ENCODE measurements around the gene UBAC2.

UBAC2 gene

GRCh38 chr13:99182439-99182838, 18.2 kb upstream of the UBAC2 start:
- no peak overlapping the region for H2AFZ ChIP-seq (ENCODE audit: low read length)
- peaks cover 18% of the 10 kb centered on the region for H3K9me3 ChIP-seq (ENCODE audit: low read length)
- H3K27ac ChIP-seq (ENCODE audit: low read depth, low read length, poor library complexity, severe bottlenecking) = no peak overlapping the region
- no peak overlapping the region for H3K4me2 ChIP-seq (ENCODE audit: low read length)
- H3K27me3 ChIP-seq (ENCODE audit: insufficient read depth, low read length) = peaks cover 4% of the 10 kb centered on the region; the same call in 1 of the 2 replicates
- no peaks in the 10 kb centered on the region for H4K20me1 ChIP-seq (ENCODE audit: insufficient read depth, low read length)
- no peak overlapping the region for H3K9ac ChIP-seq (ENCODE audit: low read length)
- TF ChIP-seq EZH2 (IDR thresholded peaks at IDR 0.05; ENCODE audit: borderline replicate concordance, low read length) = no peak
- H3K4me1 ChIP-seq (ENCODE audit: insufficient read depth, low read length, severe bottlenecking) = no peaks in the 10 kb centered on the region
- no peak overlapping the region for H3K4me3 ChIP-seq (ENCODE audit: low read depth, low read length, poor library complexity, severe bottlenecking)
- H3F3A ChIP-seq (ENCODE audit: insufficient read depth, low read length) = no peaks in the 10 kb centered on the region
- no peaks in the 10 kb centered on the region for H3K79me2 ChIP-seq (ENCODE audit: insufficient read depth, low read length)
- H3K36me3 ChIP-seq (ENCODE audit: insufficient read depth, low read length) = no peaks in the 10 kb centered on the region; the same call in 1 of the 2 replicates
- no peaks in the 10 kb centered on the region for H3K9me2 ChIP-seq (ENCODE audit: low read depth, low read length)

GRCh38 chr13:99185606-99186005, 15.0 kb upstream of the UBAC2 start:
- no peak overlapping the region for H2AFZ ChIP-seq (ENCODE audit: low read length)
- H3K27ac ChIP-seq (ENCODE audit: low read depth, low read length, poor library complexity, severe bottlenecking) = no peak overlapping the region
- no peaks in the 10 kb centered on the region; the same call in 1 of the 2 replicates for H3K36me3 ChIP-seq (ENCODE audit: insufficient read depth, low read length)
- H3K4me1 ChIP-seq (ENCODE audit: insufficient read depth, low read length, severe bottlenecking) = no peaks in the 10 kb centered on the region
- TF ChIP-seq EZH2 (IDR thresholded peaks at IDR 0.05; ENCODE audit: borderline replicate concordance, low read length) = no peak
- TF ChIP-seq, protein P1, sequence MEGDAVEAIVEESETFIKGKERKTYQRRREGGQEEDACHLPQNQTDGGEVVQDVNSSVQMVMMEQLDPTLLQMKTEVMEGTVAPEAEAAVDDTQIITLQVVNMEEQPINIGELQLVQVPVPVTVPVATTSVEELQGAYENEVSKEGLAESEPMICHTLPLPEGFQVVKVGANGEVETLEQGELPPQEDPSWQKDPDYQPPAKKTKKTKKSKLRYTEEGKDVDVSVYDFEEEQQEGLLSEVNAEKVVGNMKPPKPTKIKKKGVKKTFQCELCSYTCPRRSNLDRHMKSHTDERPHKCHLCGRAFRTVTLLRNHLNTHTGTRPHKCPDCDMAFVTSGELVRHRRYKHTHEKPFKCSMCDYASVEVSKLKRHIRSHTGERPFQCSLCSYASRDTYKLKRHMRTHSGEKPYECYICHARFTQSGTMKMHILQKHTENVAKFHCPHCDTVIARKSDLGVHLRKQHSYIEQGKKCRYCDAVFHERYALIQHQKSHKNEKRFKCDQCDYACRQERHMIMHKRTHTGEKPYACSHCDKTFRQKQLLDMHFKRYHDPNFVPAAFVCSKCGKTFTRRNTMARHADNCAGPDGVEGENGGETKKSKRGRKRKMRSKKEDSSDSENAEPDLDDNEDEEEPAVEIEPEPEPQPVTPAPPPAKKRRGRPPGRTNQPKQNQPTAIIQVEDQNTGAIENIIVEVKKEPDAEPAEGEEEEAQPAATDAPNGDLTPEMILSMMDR (IDR thresholded peaks at IDR 0.05; ENCODE audit: low read length) = no peak
- no peaks in the 10 kb centered on the region for H4K20me1 ChIP-seq (ENCODE audit: insufficient read depth, low read length)
- no peak overlapping the region for H3K4me2 ChIP-seq (ENCODE audit: low read length)
- peaks cover 18% of the 10 kb centered on the region for H3K9me3 ChIP-seq (ENCODE audit: low read length)
- H3K4me3 ChIP-seq (ENCODE audit: low read depth, low read length, poor library complexity, severe bottlenecking) = no peak overlapping the region
- no peaks in the 10 kb centered on the region for H3K9me2 ChIP-seq (ENCODE audit: low read depth, low read length)
- H3K79me2 ChIP-seq (ENCODE audit: insufficient read depth, low read length) = no peaks in the 10 kb centered on the region
- H3F3A ChIP-seq (ENCODE audit: insufficient read depth, low read length) = no peaks in the 10 kb centered on the region
- H3K9ac ChIP-seq (ENCODE audit: low read length) = no peak overlapping the region
- peaks cover 4% of the 10 kb centered on the region; the same call in 1 of the 2 replicates for H3K27me3 ChIP-seq (ENCODE audit: insufficient read depth, low read length)

DNA sequence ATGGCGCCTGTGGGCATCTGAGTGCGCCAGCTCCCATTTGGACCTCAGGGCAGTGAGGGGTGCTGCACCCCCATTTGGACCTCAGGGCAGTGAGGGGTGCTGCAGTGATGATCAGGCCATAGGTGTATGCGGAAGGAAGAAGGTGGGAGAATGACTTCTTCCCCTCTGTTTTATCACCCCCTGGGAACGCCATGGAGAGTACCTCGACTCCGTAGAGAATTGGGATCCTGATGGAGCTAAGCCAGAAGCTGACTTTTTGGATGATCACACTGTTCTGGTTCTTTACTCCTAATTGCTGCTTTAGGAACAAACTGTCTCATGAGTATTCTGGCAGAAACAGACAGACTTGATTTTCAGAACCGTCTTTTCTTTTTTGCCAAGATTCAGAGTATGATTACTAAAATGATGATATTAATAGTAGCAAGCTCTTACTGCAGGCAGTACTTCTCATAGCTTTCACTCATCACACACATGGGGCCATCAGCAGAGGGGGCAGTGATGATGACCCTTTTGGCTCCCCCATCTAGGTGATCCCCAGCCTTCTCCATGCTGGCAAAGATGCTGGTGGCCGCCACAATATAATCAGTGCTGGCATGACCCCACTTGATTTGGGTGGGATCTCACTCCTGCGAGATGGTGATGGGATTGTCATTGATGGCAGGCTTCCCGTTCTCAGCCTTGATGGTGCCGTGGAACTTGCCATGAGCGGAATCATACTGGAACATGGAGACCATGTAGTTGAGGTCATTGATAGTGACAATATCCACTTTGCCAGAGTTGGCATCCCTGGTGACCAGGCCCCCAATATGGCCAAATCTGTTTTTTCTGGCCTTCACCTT, 10.3 kb upstream of the UBAC2 start:
- Histone ChIP-seq H2AFZ (ENCODE audit: low read length) (no peak overlapping the region), H3K9ac (ENCODE audit: low read length) (no peak overlapping the region), H3K79me2 (ENCODE audit: insufficient read depth, low read length) (no peaks in the 10 kb centered on the region), H3K4me3 (ENCODE audit: low read depth, low read length, poor library complexity, severe bottlenecking) (no peak overlapping the region), H3K9me3 (ENCODE audit: low read length) (no peaks in the 10 kb centered on the region), H3F3A (ENCODE audit: insufficient read depth, low read length) (no peaks in the 10 kb centered on the region), H3K27me3 (ENCODE audit: insufficient read depth, low read length) (no peaks in the 10 kb centered on the region), H3K36me3 (ENCODE audit: insufficient read depth, low read length) (no peaks in the 10 kb centered on the region), H3K4me1 (ENCODE audit: insufficient read depth, low read length, severe bottlenecking) (peaks cover 8% of the 10 kb centered on the region), H4K20me1 (ENCODE audit: insufficient read depth, low read length) (no peaks in the 10 kb centered on the region), H3K9me2 (ENCODE audit: low read depth, low read length) (no peaks in the 10 kb centered on the region), H3K27ac (ENCODE audit: low read depth, low read length, poor library complexity, severe bottlenecking) (no peak overlapping the region), H3K4me2 (ENCODE audit: low read length) (no peak overlapping the region)
- TF ChIP-seq, protein P1 (IDR thresholded peaks at IDR 0.05; ENCODE audit: low read length) = no peak
- no peak for TF ChIP-seq EZH2 (IDR thresholded peaks at IDR 0.05; ENCODE audit: borderline replicate concordance, low read length)

All from OCI-LY1 (cell line).